ENCODE data around the gene STK11. TPM values are rescaled to one million over a fixed set of nuclear protein-coding genes. Genes with fewer than 3 reads are reported as not detected.

STK11 gene
- total and polyA plus RNA-seq, 2 experiments from 2014 or later, result 122 to 180 TPM

DNA sequence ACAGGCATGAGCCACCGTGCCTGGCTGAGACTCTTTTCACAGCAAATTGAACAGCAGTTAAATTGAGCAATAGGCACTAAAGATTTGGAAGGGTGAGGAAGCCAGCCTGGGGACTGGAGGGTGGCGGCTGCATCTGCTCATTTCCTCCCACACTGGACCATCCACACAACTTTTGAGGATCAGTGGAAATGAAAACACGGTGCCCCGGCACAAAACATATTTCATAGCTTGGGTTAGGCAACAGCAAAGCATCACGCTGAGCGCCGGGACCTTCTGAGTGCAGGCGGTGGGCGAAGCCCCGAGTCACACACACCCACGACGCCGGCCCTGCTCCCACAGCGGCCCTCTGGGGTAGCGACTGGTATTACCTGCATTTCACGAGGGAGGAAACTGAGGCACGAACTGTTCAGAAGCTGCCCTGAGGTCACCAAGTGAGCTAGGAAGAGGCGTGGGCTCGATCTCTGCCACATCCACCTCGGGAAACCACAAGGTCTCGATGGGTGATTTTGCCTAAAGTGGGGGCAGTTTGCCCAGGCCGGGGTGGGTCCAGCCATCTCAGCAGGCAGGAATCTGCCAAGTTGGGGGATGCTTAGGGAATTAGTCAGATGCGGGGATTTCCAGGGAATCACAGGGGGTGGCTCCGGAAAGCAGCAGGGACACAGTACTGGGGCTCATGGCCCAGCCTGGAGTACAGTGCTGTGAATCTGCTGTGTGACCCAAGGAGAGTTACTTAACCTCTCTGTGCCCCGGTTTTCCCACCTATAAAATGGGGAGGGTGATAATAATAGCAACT lies 28.1 kb upstream of the STK11 start:
- no peaks in the 10 kb centered on the region for H3K9me3 ChIP-seq (ENCODE audit: low read depth)
- DNase-seq (ENCODE audit: low read depth in 1 of 2, low spot score in 1 of 2), result peak in 1 of 2 donors; percentile 94
- TF ChIP-seq, protein P1, sequence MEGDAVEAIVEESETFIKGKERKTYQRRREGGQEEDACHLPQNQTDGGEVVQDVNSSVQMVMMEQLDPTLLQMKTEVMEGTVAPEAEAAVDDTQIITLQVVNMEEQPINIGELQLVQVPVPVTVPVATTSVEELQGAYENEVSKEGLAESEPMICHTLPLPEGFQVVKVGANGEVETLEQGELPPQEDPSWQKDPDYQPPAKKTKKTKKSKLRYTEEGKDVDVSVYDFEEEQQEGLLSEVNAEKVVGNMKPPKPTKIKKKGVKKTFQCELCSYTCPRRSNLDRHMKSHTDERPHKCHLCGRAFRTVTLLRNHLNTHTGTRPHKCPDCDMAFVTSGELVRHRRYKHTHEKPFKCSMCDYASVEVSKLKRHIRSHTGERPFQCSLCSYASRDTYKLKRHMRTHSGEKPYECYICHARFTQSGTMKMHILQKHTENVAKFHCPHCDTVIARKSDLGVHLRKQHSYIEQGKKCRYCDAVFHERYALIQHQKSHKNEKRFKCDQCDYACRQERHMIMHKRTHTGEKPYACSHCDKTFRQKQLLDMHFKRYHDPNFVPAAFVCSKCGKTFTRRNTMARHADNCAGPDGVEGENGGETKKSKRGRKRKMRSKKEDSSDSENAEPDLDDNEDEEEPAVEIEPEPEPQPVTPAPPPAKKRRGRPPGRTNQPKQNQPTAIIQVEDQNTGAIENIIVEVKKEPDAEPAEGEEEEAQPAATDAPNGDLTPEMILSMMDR (IDR thresholded peaks at IDR 0.05; ENCODE audit: low read depth, low read length), result peak; percentile 37
- H3K27me3 ChIP-seq, result no peaks in the 10 kb centered on the region
- H3K4me3 ChIP-seq, result no peak overlapping the region
- H3K27ac ChIP-seq, result no peak overlapping the region
- H3K36me3 ChIP-seq, result no peaks in the 10 kb centered on the region
- peaks cover 3% of the 10 kb centered on the region for H3K4me1 ChIP-seq (ENCODE audit: low read depth)

DNA sequence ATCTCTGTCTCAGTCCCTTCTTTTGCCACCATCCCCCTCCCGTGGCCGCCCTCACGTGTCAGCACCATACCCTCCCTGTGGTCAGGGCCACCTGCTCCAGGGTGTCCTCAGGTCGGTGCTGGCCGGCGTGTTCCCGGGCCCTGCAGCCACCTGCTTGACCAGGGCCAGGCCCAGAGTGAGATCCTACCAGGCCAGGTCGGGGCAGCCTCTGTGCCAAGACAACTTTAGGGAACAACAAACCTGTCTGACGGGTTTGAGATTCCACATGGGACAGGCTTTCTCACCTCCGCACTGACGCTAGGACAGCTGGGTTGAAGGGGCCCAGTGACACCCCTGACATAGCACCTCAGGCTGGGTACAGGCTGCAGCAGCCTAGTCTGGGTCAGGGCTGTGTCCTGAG lies 24.0 kb upstream of the STK11 start:
- Histone ChIP-seq H3K4me1 (ENCODE audit: low read depth) (no peaks in the 10 kb centered on the region), H3K9me3 (ENCODE audit: low read depth) (no peaks in the 10 kb centered on the region), H3K4me3 (no peak overlapping the region), H3K27me3 (no peaks in the 10 kb centered on the region), H3K27ac (no peak overlapping the region), H3K36me3 (no peaks in the 10 kb centered on the region)
- DNase-seq (ENCODE audit: low read depth in 1 of 2, low spot score in 1 of 2), result no peak
- TF ChIP-seq, protein P1 (IDR thresholded peaks at IDR 0.05; ENCODE audit: low read depth, low read length), result no peak

DNA sequence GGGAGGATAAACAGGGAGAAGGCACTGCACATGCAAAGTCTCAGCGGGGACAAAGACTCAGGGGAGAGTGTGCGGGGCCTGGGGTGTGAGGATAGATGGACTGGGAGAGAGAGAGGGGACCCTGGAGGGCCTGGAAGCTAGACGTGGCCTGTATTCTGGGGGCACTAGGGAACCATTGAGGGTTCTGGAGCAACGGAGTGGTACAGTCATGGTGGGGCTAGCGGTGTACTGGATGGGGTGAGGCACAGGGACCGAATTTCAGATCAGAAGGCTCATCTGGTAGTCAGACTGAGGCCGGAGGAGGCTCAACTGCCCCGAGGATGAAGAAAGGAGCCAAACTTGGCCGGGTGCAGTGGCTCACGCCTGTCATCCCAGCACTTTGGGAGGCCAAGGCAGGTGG lies 23.5 kb upstream of the STK11 start:
- no peak overlapping the region for H3K27ac ChIP-seq
- TF ChIP-seq, protein P1 (IDR thresholded peaks at IDR 0.05; ENCODE audit: low read depth, low read length), result no peak

DNA sequence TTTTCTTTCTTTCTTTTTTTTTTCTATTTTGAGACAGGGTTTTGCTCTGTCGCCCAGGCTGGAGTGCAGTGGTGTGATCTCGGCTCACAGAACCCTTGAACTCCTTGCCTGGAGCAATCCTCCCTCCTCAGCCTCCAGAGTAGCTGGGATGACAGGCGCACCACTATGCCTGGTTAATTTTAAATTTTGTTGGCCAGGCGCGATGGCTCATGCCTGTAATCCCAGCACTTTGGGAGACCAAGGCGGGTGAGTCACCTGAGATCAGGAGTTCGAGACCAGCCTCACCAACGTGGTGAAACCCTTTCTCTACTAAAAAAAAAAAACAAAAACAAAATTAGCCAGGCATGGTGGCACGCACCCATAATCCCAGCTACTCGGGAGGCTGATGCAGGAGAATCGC lies 22.9 kb upstream of the STK11 start:
- no peaks in the 10 kb centered on the region for H3K9me3 ChIP-seq (ENCODE audit: low read depth)
- TF ChIP-seq, protein P1 (IDR thresholded peaks at IDR 0.05; ENCODE audit: low read depth, low read length), result no peak
- no peak for DNase-seq (ENCODE audit: low read depth in 1 of 2, low spot score in 1 of 2)
- H3K27me3 ChIP-seq, result no peaks in the 10 kb centered on the region
- no peaks in the 10 kb centered on the region for H3K4me1 ChIP-seq (ENCODE audit: low read depth)
- H3K27ac ChIP-seq, result no peak overlapping the region
- H3K36me3 ChIP-seq, result no peaks in the 10 kb centered on the region
- no peak overlapping the region for H3K4me3 ChIP-seq

More for the DNA sequence above, 23.5 kb upstream of the STK11 start:
- Histone ChIP-seq H3K27me3 (no peaks in the 10 kb centered on the region), H3K4me3 (no peak overlapping the region), H3K36me3 (no peaks in the 10 kb centered on the region), H3K4me1 (ENCODE audit: low read depth) (no peaks in the 10 kb centered on the region), H3K9me3 (ENCODE audit: low read depth) (no peaks in the 10 kb centered on the region)
- no peak for DNase-seq (ENCODE audit: low read depth in 1 of 2, low spot score in 1 of 2)

DNA sequence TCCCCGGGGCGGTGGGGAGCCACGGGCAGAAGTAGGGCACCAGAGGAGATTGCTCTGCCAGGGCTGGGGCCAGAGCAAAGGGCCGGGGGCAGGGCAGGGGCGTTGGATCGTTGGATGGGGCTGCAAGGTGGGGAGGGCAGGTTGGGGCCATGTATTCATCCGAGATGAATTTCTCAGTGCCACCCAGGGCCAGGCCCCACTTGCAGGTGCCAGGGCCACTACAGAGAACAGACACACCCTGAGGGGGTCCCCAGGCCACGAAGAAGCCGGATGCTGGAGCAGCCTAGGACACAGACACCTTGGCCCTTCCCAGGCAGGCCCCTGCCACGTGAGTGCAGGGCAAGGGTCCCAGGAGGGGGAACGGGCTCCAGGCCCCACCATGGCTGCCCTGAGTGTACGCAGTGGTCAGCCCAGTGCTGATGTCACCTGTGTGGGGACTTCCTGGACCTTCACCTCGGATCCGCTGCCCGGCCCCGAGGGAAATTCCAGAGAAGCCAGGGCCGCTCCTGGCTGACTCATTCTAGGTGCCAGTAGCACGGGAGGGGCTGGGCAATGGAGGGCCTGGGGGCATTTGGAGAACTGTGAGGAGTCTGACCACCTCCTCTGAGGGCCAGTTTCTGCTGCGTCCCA lies 21.9 kb upstream of the STK11 start:
- no peaks in the 10 kb centered on the region for H3K4me1 ChIP-seq (ENCODE audit: low read depth)
- TF ChIP-seq, protein P1 (IDR thresholded peaks at IDR 0.05; ENCODE audit: low read depth, low read length), result no peak
- no peak overlapping the region for H3K27ac ChIP-seq
- H3K36me3 ChIP-seq, result no peaks in the 10 kb centered on the region
- no peaks in the 10 kb centered on the region for H3K9me3 ChIP-seq (ENCODE audit: low read depth)
- no peak for DNase-seq (ENCODE audit: low read depth in 1 of 2, low spot score in 1 of 2)
- no peak overlapping the region for H3K4me3 ChIP-seq
- no peaks in the 10 kb centered on the region for H3K27me3 ChIP-seq
